Measurements from ENCODE around the gene STOX1. TPM values are rescaled to one million over a fixed set of nuclear protein-coding genes. Genes with fewer than 3 reads are reported as not detected.
A peak's percentile ranks its signal among the peaks of the same experiment; 100 is the strongest.

Gene STOX1
- total RNA-seq, 1 experiment from 2014 or later: 5.9 TPM

DNA sequence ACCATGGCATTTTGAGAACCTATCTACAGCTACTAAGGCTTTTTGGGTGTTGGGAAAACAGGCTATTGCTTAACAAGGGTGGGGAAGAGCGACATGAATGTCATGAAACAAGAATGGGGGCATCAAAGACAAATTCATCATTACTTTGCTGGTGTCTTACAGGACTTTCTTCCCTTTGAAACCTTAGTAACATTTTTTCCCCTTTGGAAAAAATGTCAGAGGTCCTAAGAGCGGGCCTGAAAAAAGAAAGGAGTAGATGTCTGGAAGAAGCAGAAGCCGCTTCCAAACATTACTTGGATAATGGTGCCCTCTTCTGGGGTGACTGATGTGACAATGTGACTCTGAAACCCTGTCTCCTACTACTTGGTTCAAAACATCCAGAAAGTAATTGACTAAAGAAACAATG lies 70.0 kb downstream of the STOX1 start:
- H3K4me3 ChIP-seq (replicated peaks in 1 of 2; ENCODE audit: low read depth in 1 of 2, low read length in 2 of 2): no peak overlapping the region
- intact Hi-C loops (cut with micrococcal nuclease): loop anchor here (1.0 to 10.0 kb wide), 3 partner anchors 105 to 685 kb away; no protein-coding TSS in a partner anchor
- BruUV-seq (replicated peaks): no TSS peak
- H3K27me3 ChIP-seq (ENCODE audit: insufficient read depth, low read length): no peaks in the 10 kb centered on the region
- no peaks in the 10 kb centered on the region for H3K9me3 ChIP-seq (ENCODE audit: control insufficient read depth in 1 of 2, insufficient read depth in 1 of 2, low read depth in 1 of 2, low read length in 2 of 2)
- peaks cover 9% of the 10 kb centered on the region for H3K79me2 ChIP-seq (ENCODE audit: insufficient read depth, low read length)
- no peak overlapping the region for H3K27ac ChIP-seq (ENCODE audit: low read depth, low read length)
- RAD21 ChIA-PET (ENCODE audit: low non-redundant PET in 1 of 2, low total read pairs in 2 of 2, uncharacterized antibody in 2 of 2, unreplicated experiment in 2 of 2): interaction anchor here in 1 of 2 experiments (0.7 kb wide), 2 partner anchors 347 to 1102 kb away, joined by 3 to 4 read pairs; no protein-coding TSS in a partner anchor
- no peaks in the 10 kb centered on the region for H4K20me1 ChIP-seq (ENCODE audit: insufficient read depth)
- H2AFZ ChIP-seq (ENCODE audit: low read depth, low read length, poor library complexity, severe bottlenecking): no peak overlapping the region
- H3K4me2 ChIP-seq (ENCODE audit: low read length): no peak overlapping the region
- TF ChIP-seq ZFX (IDR thresholded peaks at IDR 0.05): no peak
- no peak for TF ChIP-seq CEBPB (IDR thresholded peaks at IDR 0.05; ENCODE audit: low read depth)
- TF ChIP-seq EGR1 (IDR thresholded peaks at IDR 0.05; ENCODE audit: low read depth): no peak
- TF ChIP-seq, protein P1, sequence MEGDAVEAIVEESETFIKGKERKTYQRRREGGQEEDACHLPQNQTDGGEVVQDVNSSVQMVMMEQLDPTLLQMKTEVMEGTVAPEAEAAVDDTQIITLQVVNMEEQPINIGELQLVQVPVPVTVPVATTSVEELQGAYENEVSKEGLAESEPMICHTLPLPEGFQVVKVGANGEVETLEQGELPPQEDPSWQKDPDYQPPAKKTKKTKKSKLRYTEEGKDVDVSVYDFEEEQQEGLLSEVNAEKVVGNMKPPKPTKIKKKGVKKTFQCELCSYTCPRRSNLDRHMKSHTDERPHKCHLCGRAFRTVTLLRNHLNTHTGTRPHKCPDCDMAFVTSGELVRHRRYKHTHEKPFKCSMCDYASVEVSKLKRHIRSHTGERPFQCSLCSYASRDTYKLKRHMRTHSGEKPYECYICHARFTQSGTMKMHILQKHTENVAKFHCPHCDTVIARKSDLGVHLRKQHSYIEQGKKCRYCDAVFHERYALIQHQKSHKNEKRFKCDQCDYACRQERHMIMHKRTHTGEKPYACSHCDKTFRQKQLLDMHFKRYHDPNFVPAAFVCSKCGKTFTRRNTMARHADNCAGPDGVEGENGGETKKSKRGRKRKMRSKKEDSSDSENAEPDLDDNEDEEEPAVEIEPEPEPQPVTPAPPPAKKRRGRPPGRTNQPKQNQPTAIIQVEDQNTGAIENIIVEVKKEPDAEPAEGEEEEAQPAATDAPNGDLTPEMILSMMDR (IDR thresholded peaks at IDR 0.05 in 2 of 3, conservative IDR thresholded peaks at IDR 0.05 in 1 of 3; ENCODE audit: borderline replicate concordance in 1 of 3, insufficient read depth in 1 of 3, low read depth in 2 of 3, low read length in 2 of 3): peak; percentile 30 to 68 (median 61); a peak in 5 of 6 replicates
- peak; percentile 88 for TF ChIP-seq RAD21 (IDR thresholded peaks at IDR 0.05; ENCODE audit: low read depth)
- H3K9me2 ChIP-seq (ENCODE audit: insufficient read depth): no peaks in the 10 kb centered on the region
- H3K9ac ChIP-seq (ENCODE audit: low read length): no peak overlapping the region
- peak; percentile 48 for DNase-seq (ENCODE audit: low read depth, low spot score)
- peaks cover 0 to 12% of the 10 kb centered on the region in 2 experiments; a peak in 2 of 4 replicates for H3K4me1 ChIP-seq (ENCODE audit: control insufficient read depth in 1 of 2, insufficient read depth in 2 of 2, low read length in 2 of 2)
- CTCF ChIA-PET: interaction anchor here (1.8 kb wide), 1 partner anchor 684 kb away, joined by 10 read pairs; no protein-coding TSS in a partner anchor
- no peak for ATAC-seq
- POLR2A ChIA-PET: no interaction called here
- no peaks in the 10 kb centered on the region for H3K36me3 ChIP-seq (ENCODE audit: control insufficient read depth in 1 of 2, insufficient read depth in 2 of 2, low read length in 2 of 2)

DNA sequence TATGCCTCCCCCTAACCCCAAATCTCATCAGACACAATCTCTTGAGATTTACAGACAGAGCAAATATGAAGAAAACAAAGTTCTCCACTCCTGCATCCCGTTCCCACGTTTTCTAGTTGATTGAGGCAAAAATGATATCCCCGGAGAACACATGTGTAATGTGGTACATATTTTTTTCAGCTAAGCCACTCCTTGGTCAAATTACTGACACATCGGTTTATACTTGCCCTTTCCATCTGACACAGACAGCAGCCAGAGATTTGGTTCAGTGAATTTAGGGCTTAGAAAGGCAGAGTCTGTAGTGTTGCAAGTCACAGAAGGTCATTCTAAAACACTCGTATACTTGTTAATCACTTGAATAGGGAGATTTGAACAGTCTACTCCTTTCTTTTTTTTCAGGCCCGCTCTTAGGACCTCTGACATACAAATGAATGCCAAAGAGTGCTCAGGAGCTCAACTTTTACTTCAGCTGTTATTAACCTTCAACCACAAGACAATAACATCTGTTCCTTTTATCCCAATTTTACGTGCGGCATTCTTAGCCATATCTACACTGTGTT lies 71.9 kb downstream of the STOX1 start:
- H3K4me3 ChIP-seq (replicated peaks in 1 of 2; ENCODE audit: low read depth in 1 of 2, low read length in 2 of 2): no peak overlapping the region
- CTCF ChIA-PET: interaction anchor here (1.2 kb wide), 1 partner anchor 686 kb away, joined by 4 read pairs; no protein-coding TSS in a partner anchor
- DNase-seq (ENCODE audit: low read depth, low spot score): no peak
- BruUV-seq (replicated peaks): no TSS peak
- no peaks in the 10 kb centered on the region for H3K9me3 ChIP-seq (ENCODE audit: control insufficient read depth in 1 of 2, insufficient read depth in 1 of 2, low read depth in 1 of 2, low read length in 2 of 2)
- intact Hi-C loops (cut with micrococcal nuclease): loop anchor here (10.0 kb wide), 1 partner anchor 534 kb away; no protein-coding TSS in a partner anchor
- peaks cover 3 to 18% of the 10 kb centered on the region in 2 experiments; a peak in 3 of 4 replicates for H3K4me1 ChIP-seq (ENCODE audit: control insufficient read depth in 1 of 2, insufficient read depth in 2 of 2, low read length in 2 of 2)
- H3K4me2 ChIP-seq (ENCODE audit: low read length): no peak overlapping the region
- no peaks in the 10 kb centered on the region for H3K27me3 ChIP-seq (ENCODE audit: insufficient read depth, low read length)
- POLR2A ChIA-PET: no interaction called here
- ATAC-seq: no peak
- H3K79me2 ChIP-seq (ENCODE audit: insufficient read depth, low read length): peaks cover 21% of the 10 kb centered on the region
- no peak overlapping the region for H3K27ac ChIP-seq (ENCODE audit: low read depth, low read length)
- no peaks in the 10 kb centered on the region for H3K36me3 ChIP-seq (ENCODE audit: control insufficient read depth in 1 of 2, insufficient read depth in 2 of 2, low read length in 2 of 2)
- H2AFZ ChIP-seq (ENCODE audit: low read depth, low read length, poor library complexity, severe bottlenecking): no peak overlapping the region
- no peaks in the 10 kb centered on the region for H4K20me1 ChIP-seq (ENCODE audit: insufficient read depth)
- RAD21 ChIA-PET (ENCODE audit: low non-redundant PET in 1 of 2, low total read pairs in 2 of 2, uncharacterized antibody in 2 of 2, unreplicated experiment in 2 of 2): no interaction called here
- no peaks in the 10 kb centered on the region for H3K9me2 ChIP-seq (ENCODE audit: insufficient read depth)
- H3K9ac ChIP-seq (ENCODE audit: low read length): no peak overlapping the region
- TF ChIP-seq RAD21 (IDR thresholded peaks at IDR 0.05; ENCODE audit: low read depth) (no peak), POLR2A (IDR thresholded peaks at IDR 0.05; ENCODE audit: borderline replicate concordance, extremely low read depth, insufficient read depth, insufficient read length) (no peak), CBX3 (IDR thresholded peaks at IDR 0.05; ENCODE audit: low read depth) (no peak), SRF (IDR thresholded peaks at IDR 0.05; ENCODE audit: low read depth) (no peak), YY1 (IDR thresholded peaks at IDR 0.05; ENCODE audit: extremely low read depth, insufficient replicate concordance, low read depth, low read length) (no peak), ZNF274 (IDR thresholded peaks at IDR 0.05; ENCODE audit: low read depth, low read length) (no peak)
- TF ChIP-seq, protein P1 (IDR thresholded peaks at IDR 0.05 in 2 of 3, conservative IDR thresholded peaks at IDR 0.05 in 1 of 3; ENCODE audit: borderline replicate concordance in 1 of 3, insufficient read depth in 1 of 3, low read depth in 2 of 3, low read length in 2 of 3): no peak
- TF ChIP-seq, protein P2, sequence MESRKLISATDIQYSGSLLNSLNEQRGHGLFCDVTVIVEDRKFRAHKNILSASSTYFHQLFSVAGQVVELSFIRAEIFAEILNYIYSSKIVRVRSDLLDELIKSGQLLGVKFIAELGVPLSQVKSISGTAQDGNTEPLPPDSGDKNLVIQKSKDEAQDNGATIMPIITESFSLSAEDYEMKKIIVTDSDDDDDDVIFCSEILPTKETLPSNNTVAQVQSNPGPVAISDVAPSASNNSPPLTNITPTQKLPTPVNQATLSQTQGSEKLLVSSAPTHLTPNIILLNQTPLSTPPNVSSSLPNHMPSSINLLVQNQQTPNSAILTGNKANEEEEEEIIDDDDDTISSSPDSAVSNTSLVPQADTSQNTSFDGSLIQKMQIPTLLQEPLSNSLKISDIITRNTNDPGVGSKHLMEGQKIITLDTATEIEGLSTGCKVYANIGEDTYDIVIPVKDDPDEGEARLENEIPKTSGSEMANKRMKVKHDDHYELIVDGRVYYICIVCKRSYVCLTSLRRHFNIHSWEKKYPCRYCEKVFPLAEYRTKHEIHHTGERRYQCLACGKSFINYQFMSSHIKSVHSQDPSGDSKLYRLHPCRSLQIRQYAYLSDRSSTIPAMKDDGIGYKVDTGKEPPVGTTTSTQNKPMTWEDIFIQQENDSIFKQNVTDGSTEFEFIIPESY (IDR thresholded peaks at IDR 0.05; ENCODE audit: extremely low read depth, insufficient replicate concordance, low read length): no peak
- TF ChIP-seq, protein P3, sequence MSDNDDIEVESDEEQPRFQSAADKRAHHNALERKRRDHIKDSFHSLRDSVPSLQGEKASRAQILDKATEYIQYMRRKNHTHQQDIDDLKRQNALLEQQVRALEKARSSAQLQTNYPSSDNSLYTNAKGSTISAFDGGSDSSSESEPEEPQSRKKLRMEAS (IDR thresholded peaks at IDR 0.05): no peak

Measured in HCT116 (cell line).